ENCODE measurements around the gene CPB2.

The CPB2 gene

GRCh38 chr13:46050771-46051170 is 54.1 kb downstream of the CPB2 start:
- DNase-seq (ENCODE audit: low spot score), result no peak

GRCh38 chr13:46045424-46045823 is 59.4 kb downstream of the CPB2 start:
- no peak for DNase-seq (ENCODE audit: low spot score)

- no peak for DNase-seq (ENCODE audit: low spot score)
These were observed 61.2 kb downstream of the CPB2 start for GRCh38 chr13:46043647-46044046.

GRCh38 chr13:46041419-46041839 is 63.4 kb downstream of the CPB2 start:
- no peak for DNase-seq (ENCODE audit: low spot score)

- DNase-seq (ENCODE audit: low spot score), result no peak
These were observed 64.1 kb downstream of the CPB2 start for GRCh38 chr13:46040763-46041162.

- DNase-seq (ENCODE audit: low spot score), result no peak
These were observed 65.2 kb downstream of the CPB2 start for GRCh38 chr13:46039411-46040182.

- no peak for DNase-seq (ENCODE audit: low spot score)
These were observed 66.5 kb downstream of the CPB2 start for GRCh38 chr13:46038296-46038695.

- DNase-seq (ENCODE audit: low spot score), result no peak
These were observed 69.8 kb downstream of the CPB2 start for GRCh38 chr13:46035066-46035465.

GRCh38 chr13:46032341-46032740 is 72.5 kb downstream of the CPB2 start:
- no peak for DNase-seq (ENCODE audit: low spot score)

GRCh38 chr13:46031581-46032263 is 73.1 kb downstream of the CPB2 start:
- no peak for DNase-seq (ENCODE audit: low spot score)

- DNase-seq (ENCODE audit: low spot score), result no peak
These were observed 79.7 kb downstream of the CPB2 start for GRCh38 chr13:46025157-46025556.

- DNase-seq (ENCODE audit: low spot score), result no peak
These were observed 82.4 kb downstream of the CPB2 start for GRCh38 chr13:46022481-46022880.

GRCh38 chr13:46016216-46016615 is 88.6 kb downstream of the CPB2 start:
- no peak for DNase-seq (ENCODE audit: low spot score)

GRCh38 chr13:46015366-46015765 is 89.5 kb downstream of the CPB2 start:
- DNase-seq (ENCODE audit: low spot score), result no peak

- DNase-seq (ENCODE audit: low spot score), result no peak
These were observed 92.4 kb downstream of the CPB2 start for GRCh38 chr13:46012404-46012803.

GRCh38 chr13:46010148-46010547 is 94.7 kb downstream of the CPB2 start:
- DNase-seq (ENCODE audit: low spot score), result no peak

GRCh38 chr13:46008631-46009030 is 96.2 kb downstream of the CPB2 start:
- no peak for DNase-seq (ENCODE audit: low spot score)

GRCh38 chr13:46006688-46007452 is 98.0 kb downstream of the CPB2 start:
- DNase-seq (ENCODE audit: low spot score), result no peak

- DNase-seq (ENCODE audit: low spot score), result no peak
These were observed 100.3 kb downstream of the CPB2 start for GRCh38 chr13:46004491-46004890.
